NB4 (cell line): ENCODE measurements around the gene FOXP1.

Source experiments
- POLR2A ChIP-seq: IDR thresholded peaks from 2 replicates; pipeline ENCODE4 v1.6.1; 2011; ENCODE audit warnings: mild to moderate bottlenecking; ENCODE audit not compliant: insufficient read length; ENCODE audit errors: extremely low read depth
- TF ChIP-seq, protein P1 (sequence below): IDR thresholded peaks from one replicate; pipeline ENCODE4 v1.5.1; 2012; ENCODE audit warnings: low read depth, low read length

DNA sequence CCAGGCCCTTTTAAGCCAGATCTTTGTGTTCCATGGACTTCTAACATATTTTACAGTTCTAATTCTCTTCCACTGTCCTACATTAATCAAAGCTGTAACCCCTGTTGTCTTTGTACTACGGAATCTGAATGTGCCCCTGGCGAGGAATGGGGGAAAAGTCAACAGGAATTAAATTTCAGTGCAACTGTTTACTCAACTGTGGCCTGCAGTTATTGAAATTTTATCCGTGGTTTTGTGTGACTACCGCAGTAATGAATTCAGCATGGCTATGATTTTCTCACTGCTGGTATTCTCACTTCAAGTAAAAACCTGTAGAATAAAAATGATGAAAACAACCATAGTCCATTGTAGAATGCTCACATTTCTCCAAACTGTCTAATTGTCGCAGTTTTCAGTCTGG, 388.0 kb downstream of the FOXP1 start:
- TF ChIP-seq, protein P1, sequence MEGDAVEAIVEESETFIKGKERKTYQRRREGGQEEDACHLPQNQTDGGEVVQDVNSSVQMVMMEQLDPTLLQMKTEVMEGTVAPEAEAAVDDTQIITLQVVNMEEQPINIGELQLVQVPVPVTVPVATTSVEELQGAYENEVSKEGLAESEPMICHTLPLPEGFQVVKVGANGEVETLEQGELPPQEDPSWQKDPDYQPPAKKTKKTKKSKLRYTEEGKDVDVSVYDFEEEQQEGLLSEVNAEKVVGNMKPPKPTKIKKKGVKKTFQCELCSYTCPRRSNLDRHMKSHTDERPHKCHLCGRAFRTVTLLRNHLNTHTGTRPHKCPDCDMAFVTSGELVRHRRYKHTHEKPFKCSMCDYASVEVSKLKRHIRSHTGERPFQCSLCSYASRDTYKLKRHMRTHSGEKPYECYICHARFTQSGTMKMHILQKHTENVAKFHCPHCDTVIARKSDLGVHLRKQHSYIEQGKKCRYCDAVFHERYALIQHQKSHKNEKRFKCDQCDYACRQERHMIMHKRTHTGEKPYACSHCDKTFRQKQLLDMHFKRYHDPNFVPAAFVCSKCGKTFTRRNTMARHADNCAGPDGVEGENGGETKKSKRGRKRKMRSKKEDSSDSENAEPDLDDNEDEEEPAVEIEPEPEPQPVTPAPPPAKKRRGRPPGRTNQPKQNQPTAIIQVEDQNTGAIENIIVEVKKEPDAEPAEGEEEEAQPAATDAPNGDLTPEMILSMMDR: no peak
- TF ChIP-seq POLR2A: no peak
